Prostate gland (tissue), 2 donors: ENCODE results near the gene STX16. TPM values are rescaled to one million over a fixed set of nuclear protein-coding genes. Genes with fewer than 3 reads are reported as not detected.

Experiments used
- DNase-seq: peaks from one replicate; pipeline ENCODE4 v3.0.0-alpha.2; 2019; ENCODE audit warnings: low spot score
- H3K27ac ChIP-seq, 2 donors: fragments of 200-600 bp; sonication (generic); 2 replicates each; pipeline ENCODE4 v1.5.1; 2017 to 2019
- H3K27me3 ChIP-seq: fragments of 200-600 bp; sonication (generic); replicated peaks from 2 replicates; pipeline ENCODE4 v1.5.1; 2019; ENCODE audit not compliant: insufficient read depth
- H3K36me3 ChIP-seq, 2 donors: fragments of 200-600 bp; sonication (generic); 1 replicate in 1 of 2; 2 replicates in 1 of 2; pipeline versions ENCODE4 v1.5.1 to v1.8.1; 2017 to 2019
- H3K4me1 ChIP-seq: fragments of 200-600 bp; sonication (generic); replicated peaks from 2 replicates; pipeline ENCODE4 v1.5.1; 2019
- H3K4me3 ChIP-seq, 2 donors: fragments of 200-600 bp; sonication (generic); 2 replicates each; pipeline ENCODE4 v1.5.1; 2017 to 2019
- H3K9me3 ChIP-seq: fragments of 200-600 bp; sonication (generic); 2 replicates; pipeline ENCODE4 v1.5.1; 2017
- CTCF ChIP-seq, 4 experiments: fragments of 200-600 bp in 2 of 4; fragments of 450-650 bp in 2 of 4; sonication (generic) in 2 of 4; IDR thresholded peaks; 1 replicate in 3 of 4; 2 replicates in 1 of 4; pipeline ENCODE4 v1.5.1; 2016 to 2019; ENCODE audit warnings: antibody characterized with exemption in 4 of 4, mild to moderate bottlenecking in 2 of 4, moderate library complexity in 2 of 4
- POLR2A ChIP-seq: fragments of 450-650 bp; IDR thresholded peaks from one replicate; pipeline ENCODE4 v1.6.1; 2016; ENCODE audit warnings: antibody characterized with exemption, mild to moderate bottlenecking
- POLR2AphosphoS5 ChIP-seq: sonication (generic); formaldehyde crosslinking; IDR thresholded peaks from one replicate; pipeline ENCODE4 v1.6.1; 2017; ENCODE audit warnings: antibody characterized with exemption
- WGBS: methylation state at CpG from one replicate; pipeline ENCODE4 v1.1.5; 2018; 5-methylcytosine and 5-hydroxymethylcytosine counted together
- intact Hi-C: fragments of 100-400 bp; cut with DNase I; formaldehyde crosslinking; loops from one replicate; pipeline ENCODE4 v1.14.2; 2022
- total RNA-seq, 2 donors: library from RNA; depleted of rRNA; stranded (reverse); fragments of >200 nt; gene quantifications; one replicate each; pipeline ENCODE4 v1.1.0, GENCODE V29; 2016

The STX16 gene
- total RNA-seq, 2 donors from 2014 or later, result 34.3 to 115 TPM

- intact Hi-C loops, result no loop called here
- Histone ChIP-seq H3K9me3 (no peaks in the 10 kb centered on the region), H3K27ac (no peak overlapping the region), H3K4me1 (peaks cover 21% of the 10 kb centered on the region), H3K27me3 (no peaks in the 10 kb centered on the region), H3K36me3 (no peaks in the 10 kb centered on the region), H3K4me3 (no peak overlapping the region)
- DNase-seq, result no peak
- 58% methylated on average over 2 of the region's 2 CpGs for WGBS
- TF ChIP-seq POLR2A, result no peak
- TF ChIP-seq CTCF (IDR thresholded peaks at IDR 0.05), result no peak
- TF ChIP-seq POLR2AphosphoS5, result no peak
These were observed 6.2 kb downstream of the STX16 start for GRCh38 chr20:58657262-58657661.

- H3K9me3 ChIP-seq, result no peaks in the 10 kb centered on the region
- intact Hi-C loops, result no loop called here
- no peaks in the 10 kb centered on the region for H3K36me3 ChIP-seq
- DNase-seq, result no peak
- no peak for TF ChIP-seq CTCF (IDR thresholded peaks at IDR 0.05)
- TF ChIP-seq POLR2AphosphoS5, result no peak
- no peak for TF ChIP-seq POLR2A
- peaks cover 18% of the 10 kb centered on the region for H3K4me1 ChIP-seq
- H3K27ac ChIP-seq, result no peak overlapping the region
- H3K27me3 ChIP-seq, result no peaks in the 10 kb centered on the region
- 46% methylated on average over 4 of the region's 4 CpGs for WGBS
- H3K4me3 ChIP-seq, result no peak overlapping the region
These were observed 6.9 kb downstream of the STX16 start for GRCh38 chr20:58657986-58658385.

GRCh38 chr20:58658760-58659159 is 7.7 kb downstream of the STX16 start:
- H3K27me3 ChIP-seq, result no peaks in the 10 kb centered on the region

GRCh38 chr20:58659841-58660240 is 8.8 kb downstream of the STX16 start:
- Histone ChIP-seq H3K36me3 (no peaks in the 10 kb centered on the region), H3K4me3 (no peak overlapping the region), H3K4me1 (peaks cover 11% of the 10 kb centered on the region), H3K9me3 (no peaks in the 10 kb centered on the region), H3K27ac (no peak overlapping the region), H3K27me3 (no peaks in the 10 kb centered on the region)
- DNase-seq, result no peak
- no peak for TF ChIP-seq POLR2A
- TF ChIP-seq POLR2AphosphoS5, result no peak
- no peak for TF ChIP-seq CTCF (IDR thresholded peaks at IDR 0.05)
- intact Hi-C loops, result no loop called here
- WGBS, result 38% methylated on average over 3 of the region's 3 CpGs

More at GRCh38 chr20:58658760-58659159, 7.7 kb downstream of the STX16 start:
- Histone ChIP-seq H3K27ac (no peak overlapping the region), H3K4me1 (peaks cover 14% of the 10 kb centered on the region), H3K4me3 (no peak overlapping the region), H3K9me3 (no peaks in the 10 kb centered on the region), H3K36me3 (no peaks in the 10 kb centered on the region)
- no peak for DNase-seq
- intact Hi-C loops, result no loop called here
- WGBS, result 69% methylated on average over 4 of the region's 4 CpGs
- TF ChIP-seq CTCF (IDR thresholded peaks at IDR 0.05) (no peak), POLR2AphosphoS5 (no peak), POLR2A (no peak)

- TF ChIP-seq POLR2AphosphoS5 (no peak), POLR2A (no peak), CTCF (IDR thresholded peaks at IDR 0.05) (no peak)
- Histone ChIP-seq H3K27me3 (no peaks in the 10 kb centered on the region), H3K27ac (no peak overlapping the region), H3K9me3 (no peaks in the 10 kb centered on the region), H3K4me1 (peaks cover 4% of the 10 kb centered on the region), H3K36me3 (no peaks in the 10 kb centered on the region), H3K4me3 (no peak overlapping the region)
- WGBS, result 72% methylated on average over 14 of the region's 14 CpGs
- intact Hi-C loops, result no loop called here
- DNase-seq, result no peak
These were observed 9.9 kb downstream of the STX16 start for GRCh38 chr20:58660855-58661597.
